GM10847 (cell line): Measurements from ENCODE around the gene MAN1C1.

Experiments used
- POLR2A ChIP-seq: IDR thresholded peaks from 2 replicates; pipeline ENCODE4 v1.6.1; 2011; ENCODE audit not compliant: insufficient read length; ENCODE audit errors: extremely low read depth

Gene MAN1C1

GRCh38 chr1:25622531-25622930 lies 5.9 kb downstream of the MAN1C1 start:
- TF ChIP-seq POLR2A: no peak

GRCh38 chr1:25623007-25623406 lies 6.4 kb downstream of the MAN1C1 start:
- TF ChIP-seq POLR2A: no peak

GRCh38 chr1:25623731-25624130 lies 7.1 kb downstream of the MAN1C1 start:
- no peak for TF ChIP-seq POLR2A

- no peak for TF ChIP-seq POLR2A
Measured at GRCh38 chr1:25624156-25624555, 7.6 kb downstream of the MAN1C1 start.

GRCh38 chr1:25624604-25625003 lies 8.0 kb downstream of the MAN1C1 start:
- TF ChIP-seq POLR2A: no peak

- no peak for TF ChIP-seq POLR2A
Measured at GRCh38 chr1:25626018-25626417, 9.4 kb downstream of the MAN1C1 start.

- no peak for TF ChIP-seq POLR2A
Measured at GRCh38 chr1:25628741-25629421, 12.3 kb downstream of the MAN1C1 start.

GRCh38 chr1:25629836-25630235 lies 13.2 kb downstream of the MAN1C1 start:
- TF ChIP-seq POLR2A: no peak

GRCh38 chr1:25631750-25632485 lies 15.3 kb downstream of the MAN1C1 start:
- TF ChIP-seq POLR2A: no peak

GRCh38 chr1:25634066-25634465 lies 17.5 kb downstream of the MAN1C1 start:
- no peak for TF ChIP-seq POLR2A

- TF ChIP-seq POLR2A: no peak
Measured at GRCh38 chr1:25634896-25635295, 18.3 kb downstream of the MAN1C1 start.

GRCh38 chr1:25640646-25641328 lies 24.2 kb downstream of the MAN1C1 start:
- TF ChIP-seq POLR2A: no peak

GRCh38 chr1:25641329-25641725 lies 24.7 kb downstream of the MAN1C1 start:
- TF ChIP-seq POLR2A: no peak

- no peak for TF ChIP-seq POLR2A
Measured at GRCh38 chr1:25641931-25642573, 25.5 kb downstream of the MAN1C1 start.

- no peak for TF ChIP-seq POLR2A
Measured at GRCh38 chr1:25642574-25643108, 26.1 kb downstream of the MAN1C1 start.
